Measurements from ENCODE around the gene OR10J4.

OR10J4 gene

DNA sequence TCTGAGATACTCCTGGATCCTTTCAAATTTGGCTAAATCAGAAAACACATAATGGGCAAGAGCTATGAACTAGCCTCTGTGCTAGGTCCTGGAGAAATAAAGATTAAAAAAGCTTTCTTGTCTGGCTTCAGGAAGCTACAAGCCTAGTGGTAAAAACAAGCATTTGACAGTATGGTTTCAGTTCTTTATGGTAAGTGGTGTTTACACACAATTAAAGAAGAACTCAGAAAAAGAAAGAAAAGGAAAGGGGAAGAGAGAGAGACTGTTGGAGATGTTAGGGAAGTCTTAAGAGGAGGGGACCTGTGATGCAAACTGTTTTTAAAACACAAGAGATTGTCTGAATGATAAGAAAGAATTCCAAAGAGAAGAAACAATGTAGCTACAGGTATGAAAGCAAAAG is 9.4 kb downstream of the OR10J4 start:
- Histone ChIP-seq H3K27ac (ENCODE audit: low read depth, low read length) (no peak overlapping the region), H3K4me3 (ENCODE audit: low read length) (no peak overlapping the region), H3K9me3 (ENCODE audit: control insufficient read depth, insufficient read depth, low read length) (no peaks in the 10 kb centered on the region), H4K20me1 (ENCODE audit: control insufficient read depth, insufficient read depth, low read depth, low read length) (no peaks in the 10 kb centered on the region), H3F3A (ENCODE audit: control insufficient read depth, insufficient read depth) (no peaks in the 10 kb centered on the region), H3K27me3 (ENCODE audit: control insufficient read depth, low read length) (no peaks in the 10 kb centered on the region), H3K4me2 (ENCODE audit: low read length) (no peak overlapping the region), H3K79me2 (ENCODE audit: control insufficient read depth, low read length) (no peaks in the 10 kb centered on the region), H3K4me1 (ENCODE audit: control insufficient read depth, low read length) (no peaks in the 10 kb centered on the region), H3K36me3 (ENCODE audit: control insufficient read depth, low read length) (no peaks in the 10 kb centered on the region), H3K9me2 (replicated peaks; ENCODE audit: control insufficient read depth, low read length) (no peaks in the 10 kb centered on the region)
- no peak for TF ChIP-seq EZH2phosphoT487 (IDR thresholded peaks at IDR 0.05; ENCODE audit: borderline replicate concordance, low read length)
- no peak for TF ChIP-seq CTCF (IDR thresholded peaks at IDR 0.05; ENCODE audit: low read depth, low read length, poor library complexity, severe bottlenecking)

DNA sequence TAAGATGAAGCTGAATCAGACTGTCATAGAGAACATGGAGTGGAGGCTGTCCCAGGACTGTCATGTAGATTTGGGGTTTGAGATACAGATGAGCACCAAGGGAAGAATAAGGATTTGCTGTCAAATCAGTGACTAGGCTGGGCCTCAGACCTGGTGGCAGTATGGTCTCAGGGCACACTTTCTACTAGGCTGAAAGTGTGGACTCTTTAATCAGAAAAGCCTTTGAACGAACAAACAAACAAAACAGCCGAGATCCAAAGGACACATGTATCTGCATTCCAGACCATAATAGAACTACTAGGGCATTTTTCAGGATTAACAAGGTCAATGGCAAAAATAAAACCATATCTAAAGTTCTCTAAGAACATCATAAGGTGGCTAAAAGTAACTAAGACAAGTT is 10.4 kb downstream of the OR10J4 start:
- Histone ChIP-seq H3K36me3 (ENCODE audit: control insufficient read depth, low read length) (no peaks in the 10 kb centered on the region), H3K79me2 (ENCODE audit: control insufficient read depth, low read length) (no peaks in the 10 kb centered on the region), H3K4me3 (ENCODE audit: low read length) (no peak overlapping the region), H4K20me1 (ENCODE audit: control insufficient read depth, insufficient read depth, low read depth, low read length) (no peaks in the 10 kb centered on the region), H3F3A (ENCODE audit: control insufficient read depth, insufficient read depth) (no peaks in the 10 kb centered on the region), H3K9me2 (replicated peaks; ENCODE audit: control insufficient read depth, low read length) (no peaks in the 10 kb centered on the region), H3K27ac (ENCODE audit: low read depth, low read length) (no peak overlapping the region), H3K4me2 (ENCODE audit: low read length) (no peak overlapping the region), H3K4me1 (ENCODE audit: control insufficient read depth, low read length) (no peaks in the 10 kb centered on the region), H3K9me3 (ENCODE audit: control insufficient read depth, insufficient read depth, low read length) (no peaks in the 10 kb centered on the region), H3K27me3 (ENCODE audit: control insufficient read depth, low read length) (no peaks in the 10 kb centered on the region)
- TF ChIP-seq EZH2phosphoT487 (IDR thresholded peaks at IDR 0.05; ENCODE audit: borderline replicate concordance, low read length) (no peak), CTCF (IDR thresholded peaks at IDR 0.05; ENCODE audit: low read depth, low read length, poor library complexity, severe bottlenecking) (no peak)

GRCh38 chr1:159443066-159443750 is 11.2 kb downstream of the OR10J4 start:
- H3K27me3 ChIP-seq (ENCODE audit: control insufficient read depth, low read length), result no peaks in the 10 kb centered on the region
- no peak overlapping the region for H3K4me2 ChIP-seq (ENCODE audit: low read length)
- H3K4me1 ChIP-seq (ENCODE audit: control insufficient read depth, low read length), result no peaks in the 10 kb centered on the region
- H3K27ac ChIP-seq (ENCODE audit: low read depth, low read length), result no peak overlapping the region
- no peaks in the 10 kb centered on the region for H3K36me3 ChIP-seq (ENCODE audit: control insufficient read depth, low read length)
- H3F3A ChIP-seq (ENCODE audit: control insufficient read depth, insufficient read depth), result no peaks in the 10 kb centered on the region
- no peaks in the 10 kb centered on the region for H4K20me1 ChIP-seq (ENCODE audit: control insufficient read depth, insufficient read depth, low read depth, low read length)
- H3K4me3 ChIP-seq (ENCODE audit: low read length), result no peak overlapping the region
- TF ChIP-seq EZH2phosphoT487 (IDR thresholded peaks at IDR 0.05; ENCODE audit: borderline replicate concordance, low read length) (no peak), CTCF (IDR thresholded peaks at IDR 0.05; ENCODE audit: low read depth, low read length, poor library complexity, severe bottlenecking) (no peak)
- H3K79me2 ChIP-seq (ENCODE audit: control insufficient read depth, low read length), result no peaks in the 10 kb centered on the region
- no peaks in the 10 kb centered on the region for H3K9me2 ChIP-seq (replicated peaks; ENCODE audit: control insufficient read depth, low read length)
- no peaks in the 10 kb centered on the region for H3K9me3 ChIP-seq (ENCODE audit: control insufficient read depth, insufficient read depth, low read length)

All from DOHH2 (cell line).